GM21737 (cell line): Measurements from ENCODE around the gene MRPS6.

Experiments
- ATAC-seq: cut with Tn5 transposase; IDR thresholded peaks from one replicate; pipeline ENCODE4 v1.9.1; 2021; ENCODE audit warnings: mild to moderate bottlenecking, moderate library complexity; ENCODE audit not compliant: unreplicated experiment

MRPS6 gene

GRCh38 chr21:34073032-34073748 lies at the start of gene MRPS6, which contains the start of gene SLC5A3:
Gene MRPS6 (plus strand): TSS chr21:34073578. CDS start chr21:34073701, 123 bp downstream.
Gene SLC5A3 (plus strand): TSS chr21:34073578. CDS start chr21:34095199, 21,621 bp downstream.
- peak; percentile 58 for ATAC-seq

DNA sequence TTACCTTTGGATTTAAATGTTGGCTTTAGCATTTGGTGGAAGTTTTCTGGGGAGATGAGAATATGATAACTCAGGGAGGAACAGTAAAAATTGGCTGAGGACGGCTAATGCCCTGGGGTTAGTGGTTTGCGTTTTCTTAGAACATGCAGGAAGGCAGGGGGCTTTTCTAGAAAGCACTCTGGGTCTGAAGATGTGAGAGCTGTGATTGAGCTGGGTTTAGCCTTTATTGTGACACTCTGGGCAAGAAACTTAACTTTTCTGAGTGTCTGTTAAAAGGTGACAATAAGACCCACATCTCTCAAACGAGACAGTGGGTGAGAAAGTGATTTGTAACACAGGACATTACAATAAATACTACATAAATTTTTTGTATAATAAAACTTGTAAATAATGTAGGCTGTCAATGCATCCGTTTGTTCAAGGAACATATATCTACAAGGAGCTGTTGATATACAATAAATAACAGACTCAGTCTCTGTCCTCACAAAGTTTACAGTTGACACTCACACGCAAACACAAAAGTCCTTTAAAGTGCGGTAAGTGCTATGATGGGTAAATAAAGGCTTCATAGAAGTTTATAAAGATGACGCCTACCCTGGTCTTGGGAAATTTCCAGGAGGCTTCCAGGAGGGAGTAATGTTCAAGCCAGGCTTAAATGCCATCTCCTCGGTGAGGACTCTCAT lies 49.5 kb upstream of the MRPS6 start:
- no peak for ATAC-seq

- no peak for ATAC-seq
These were observed 49.0 kb upstream of the MRPS6 start for GRCh38 chr21:34024374-34024693.

DNA sequence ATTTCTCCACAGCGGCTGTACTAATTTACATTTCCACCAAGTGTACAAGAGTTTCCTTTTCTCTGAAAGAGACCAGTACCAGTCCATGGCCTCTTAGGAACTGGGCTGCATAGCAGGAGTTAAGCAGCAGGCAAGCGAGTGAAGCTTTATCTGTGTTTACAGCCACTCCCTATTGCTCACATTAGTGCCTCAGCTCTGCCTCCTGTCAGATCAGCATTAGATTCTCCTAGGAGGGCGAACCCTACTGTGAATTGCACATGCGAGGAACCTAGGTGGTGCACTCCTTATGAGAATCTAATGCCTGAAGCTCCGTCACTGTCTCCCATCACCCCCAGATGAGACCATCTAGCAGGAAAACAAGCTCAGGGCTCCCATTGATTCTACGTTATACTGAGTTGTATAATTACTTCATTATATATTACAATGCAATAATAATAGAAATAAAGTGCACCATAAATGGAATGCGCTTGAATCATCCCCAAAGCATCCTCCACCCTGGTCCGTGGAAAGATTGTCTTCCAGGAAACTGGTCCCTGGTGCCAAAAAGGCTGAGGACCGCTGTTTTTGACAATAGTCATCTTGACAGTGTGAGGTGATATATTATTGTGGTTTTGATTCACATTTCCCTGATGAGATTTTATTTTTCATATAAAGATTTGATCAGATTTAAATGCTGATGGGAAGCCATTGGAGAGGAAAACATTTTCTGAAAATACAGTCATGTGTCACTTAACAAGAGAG lies 45.5 kb upstream of the MRPS6 start:
- ATAC-seq = no peak

GRCh38 chr21:34029743-34030528 lies 43.4 kb upstream of the MRPS6 start:
- peak; percentile 49 for ATAC-seq

GRCh38 chr21:34031835-34032370 lies 41.5 kb upstream of the MRPS6 start:
- no peak for ATAC-seq

GRCh38 chr21:34034369-34035014 lies 38.9 kb upstream of the MRPS6 start:
- no peak for ATAC-seq

DNA sequence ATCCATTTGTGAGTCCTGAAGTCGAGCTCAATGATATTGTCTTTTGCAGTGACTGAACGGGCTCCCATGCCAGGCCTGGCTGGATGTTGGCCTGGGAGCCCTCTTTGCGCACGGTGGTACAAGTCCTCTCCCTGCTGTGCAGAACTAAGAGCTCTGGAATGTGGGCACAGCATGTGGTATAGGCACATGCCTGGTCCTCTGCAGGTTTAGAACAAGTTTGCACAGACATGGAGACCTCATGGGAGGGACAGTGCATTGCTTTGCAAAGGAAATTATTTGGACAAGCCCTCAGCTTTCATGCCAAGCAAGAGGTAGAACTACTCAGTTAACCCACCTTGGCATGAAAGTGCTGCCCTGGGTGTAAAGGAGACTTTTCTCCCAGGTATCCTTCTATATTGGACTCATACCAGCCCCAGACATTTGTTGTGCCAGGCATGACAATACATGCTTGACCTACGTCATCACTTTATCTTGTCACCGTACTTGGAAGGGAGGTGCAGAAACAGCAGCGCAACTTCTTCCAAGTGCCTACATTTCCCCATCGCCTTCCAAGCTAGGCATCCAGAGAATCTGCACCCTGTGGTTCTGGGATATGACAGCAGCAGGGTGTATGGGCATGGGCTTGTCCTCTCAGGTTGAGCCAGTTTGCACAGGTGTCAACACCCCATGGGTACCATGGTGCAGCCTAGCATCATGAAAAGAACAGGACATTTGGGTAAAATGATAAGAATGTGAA lies 37.6 kb upstream of the MRPS6 start:
- no peak for ATAC-seq

DNA sequence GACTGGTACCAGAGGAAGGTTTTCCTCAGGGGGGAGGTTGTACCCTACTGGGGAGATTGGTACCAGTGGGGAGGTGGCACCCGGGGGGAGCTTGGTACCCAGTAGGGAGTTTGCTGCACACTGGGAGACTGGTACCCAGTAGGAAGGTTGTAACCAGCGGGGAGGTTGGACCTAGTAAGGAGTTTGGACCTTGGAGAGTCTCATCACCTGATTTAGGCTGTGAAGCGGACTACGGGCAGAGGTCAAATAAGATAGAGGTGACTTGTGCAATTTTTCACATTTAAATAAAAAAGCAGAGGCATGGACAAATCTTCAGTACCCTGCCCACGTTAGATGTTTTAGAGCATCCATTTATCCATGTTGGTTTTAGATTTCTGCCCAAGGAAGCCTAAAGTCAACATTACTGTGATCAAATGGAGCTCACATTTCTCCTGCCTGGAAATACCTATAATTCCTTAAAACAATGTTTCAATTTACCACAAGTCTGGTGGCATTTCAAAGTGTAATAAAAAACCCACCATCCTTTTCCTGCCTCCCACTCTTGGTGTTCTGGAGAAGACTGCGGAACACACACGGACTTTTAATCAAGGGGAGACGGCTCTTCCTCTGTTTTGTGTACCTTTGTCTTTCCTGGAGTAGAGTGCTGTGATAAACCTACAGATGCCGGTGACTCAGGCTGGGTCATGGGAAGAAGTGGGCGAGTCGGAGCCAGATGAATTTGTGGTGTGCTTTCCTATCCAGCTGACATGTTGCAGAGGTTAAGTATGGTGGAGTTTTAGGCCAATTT lies 36.2 kb upstream of the MRPS6 start:
- ATAC-seq = no peak

DNA sequence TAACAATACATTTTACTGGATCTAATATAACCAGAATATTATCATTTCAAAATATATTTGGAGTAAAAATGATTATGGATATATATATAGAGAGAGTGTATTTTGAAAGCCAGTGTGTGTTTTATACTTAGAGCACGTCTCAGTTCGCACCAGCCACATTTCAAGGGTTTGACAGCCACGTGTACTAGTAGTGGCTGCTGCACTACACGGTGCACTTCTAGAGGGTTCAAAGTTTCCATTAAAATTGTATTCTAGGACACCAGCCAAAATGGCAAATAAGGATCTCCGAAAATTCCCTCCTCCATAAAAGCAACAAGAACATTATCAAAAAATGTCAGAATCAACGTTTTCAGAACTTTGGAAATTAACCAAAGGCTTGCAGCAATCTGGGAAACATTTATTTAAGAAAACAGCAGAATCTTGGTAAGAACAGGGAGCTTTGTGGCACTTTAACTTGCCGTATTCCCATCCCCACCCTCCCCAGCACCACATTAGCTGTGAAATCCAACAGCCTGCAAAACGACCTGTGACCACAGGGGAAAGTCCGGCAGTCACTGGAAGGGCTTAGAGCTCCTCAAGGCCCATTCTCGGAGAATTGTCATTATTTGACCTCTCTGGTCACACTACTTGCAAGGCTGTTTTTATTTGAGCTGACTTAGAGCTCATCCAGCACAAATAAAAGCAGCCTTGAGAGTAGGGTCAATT lies 33.5 kb upstream of the MRPS6 start:
- ATAC-seq = no peak

DNA sequence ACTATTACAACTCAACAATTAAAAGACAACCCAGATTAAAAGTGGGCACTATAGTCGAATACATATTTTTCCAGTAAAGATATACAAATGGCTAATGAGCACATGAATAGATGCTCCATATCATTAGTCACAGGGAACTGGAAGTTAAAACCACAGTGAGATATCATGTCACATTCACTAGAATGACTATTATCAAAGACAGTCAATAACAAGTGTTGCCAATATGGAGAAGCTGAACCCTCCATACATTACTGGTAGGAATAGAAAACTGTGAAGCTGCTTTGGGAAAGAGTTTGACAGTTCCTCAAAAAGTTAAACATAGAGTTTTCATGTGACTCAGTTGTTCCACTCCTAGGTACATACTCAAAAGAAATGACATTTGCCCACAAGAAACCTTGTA lies 30.6 kb upstream of the MRPS6 start:
- no peak for ATAC-seq

DNA sequence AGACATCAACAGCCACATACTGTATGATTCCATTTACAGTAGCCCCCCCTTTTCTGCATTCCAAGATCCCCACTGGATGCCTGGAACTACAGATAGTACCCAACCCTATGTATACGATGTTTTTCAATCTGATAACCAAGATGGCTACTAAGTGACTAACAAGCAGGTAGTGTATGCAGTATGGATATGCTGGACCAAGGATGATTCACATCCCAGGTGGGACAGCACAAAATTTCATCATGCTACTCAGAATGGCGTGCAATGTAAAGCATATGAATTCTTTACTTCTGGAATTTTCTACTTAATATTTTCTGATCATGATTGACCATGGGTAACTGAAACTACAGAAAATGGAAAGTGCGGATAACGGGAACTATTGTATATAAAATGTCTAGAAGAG lies 30.0 kb upstream of the MRPS6 start:
- ATAC-seq = no peak

DNA sequence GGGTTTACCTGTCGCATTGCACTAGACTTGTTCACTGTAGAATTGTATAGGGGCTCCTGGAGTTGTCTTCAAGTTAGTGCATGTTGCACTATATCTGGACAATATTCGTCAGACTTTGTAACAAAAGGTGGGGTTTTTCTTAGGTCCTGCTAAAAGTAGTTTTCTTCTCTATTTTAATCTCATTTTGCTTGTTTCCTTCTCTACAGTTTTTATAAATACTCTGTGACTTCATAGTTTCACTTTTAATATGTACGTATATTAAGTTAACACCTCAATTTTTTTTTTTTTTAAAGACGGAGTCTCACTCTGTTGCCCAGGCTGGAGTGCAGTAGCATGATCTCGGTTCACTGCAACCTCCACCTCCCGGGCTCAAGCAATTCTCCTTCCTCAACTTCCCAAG lies 26.5 kb upstream of the MRPS6 start:
- ATAC-seq = no peak

- ATAC-seq = no peak
These were observed 25.5 kb upstream of the MRPS6 start for GRCh38 chr21:34047835-34048234.

DNA sequence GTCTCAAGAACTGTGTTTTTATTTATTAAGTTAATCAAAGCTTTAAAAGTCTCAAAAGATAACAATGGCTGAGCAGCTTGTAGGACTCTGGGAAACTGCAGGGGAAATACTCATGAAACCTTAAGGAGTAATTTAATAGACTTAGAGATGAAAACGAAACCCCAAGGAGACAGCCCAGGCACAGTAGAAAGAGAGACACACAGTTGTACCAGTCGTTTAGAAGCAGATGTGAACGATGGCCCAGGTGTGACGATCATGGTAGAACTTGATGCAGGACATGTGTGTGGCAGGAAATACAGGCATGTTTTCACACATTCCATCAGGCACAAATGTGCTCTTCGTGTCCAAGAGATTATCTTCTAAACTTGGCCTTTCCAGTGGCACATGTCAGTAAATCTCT lies 21.2 kb upstream of the MRPS6 start:
- no peak for ATAC-seq

GRCh38 chr21:34054259-34054658 lies 19.1 kb upstream of the MRPS6 start:
- ATAC-seq = no peak

DNA sequence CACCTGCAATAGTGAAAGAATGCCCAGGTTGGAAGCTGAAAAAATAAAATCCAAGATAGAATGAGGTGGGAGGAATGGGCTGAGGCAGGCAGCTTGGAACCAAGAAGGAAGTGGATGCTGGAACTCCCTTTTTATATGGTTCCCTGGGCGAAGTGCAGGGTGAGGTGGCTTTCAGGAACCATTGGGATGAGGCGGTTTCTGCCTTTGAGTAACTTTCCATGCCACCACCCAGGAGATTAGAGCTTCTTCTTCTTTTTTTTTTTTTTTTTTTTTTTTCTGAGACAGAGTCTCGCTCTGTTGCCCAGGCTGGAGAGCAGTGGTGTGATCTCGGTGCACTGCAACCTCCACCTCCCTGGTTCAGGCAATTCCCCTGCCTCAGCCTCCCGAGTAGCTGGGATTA lies 17.8 kb upstream of the MRPS6 start:
- ATAC-seq = no peak

DNA sequence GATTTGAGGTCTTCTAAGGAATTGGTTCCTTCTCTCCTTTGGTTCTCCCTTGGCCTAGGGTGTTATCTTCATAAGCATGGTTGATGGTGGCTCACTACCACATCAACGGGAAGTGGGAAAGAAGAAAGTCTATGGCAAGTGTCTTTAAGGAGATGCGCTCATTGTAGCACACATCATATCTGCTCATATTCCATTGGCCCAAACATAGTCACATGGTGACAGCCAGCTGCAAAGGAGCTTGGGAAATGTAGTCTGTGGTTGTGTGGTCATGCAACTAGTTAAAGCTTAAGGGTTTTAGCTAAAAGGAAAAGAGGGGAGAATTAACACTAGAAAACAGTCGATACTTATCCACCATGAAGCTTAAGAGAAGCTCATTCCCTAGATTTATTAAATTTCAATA lies 11.4 kb upstream of the MRPS6 start:
- ATAC-seq = no peak
